GM19395 (cell line): Measurements from ENCODE around the gene ETNK2.

Experiments
- ATAC-seq: cut with Tn5 transposase; IDR thresholded peaks from one replicate; pipeline ENCODE4 v1.9.1; 2021; ENCODE audit warnings: mild to moderate bottlenecking, moderate library complexity; ENCODE audit not compliant: unreplicated experiment

Gene ETNK2

GRCh38 chr1:204151552-204152309 is at the start of gene ETNK2:
ETNK2 (minus strand) TSS chr1:204152044; CDS start chr1:204151852, 192 bp downstream.
- no peak for ATAC-seq

GRCh38 chr1:204201348-204202040 is 49.6 kb upstream of the ETNK2 start:
- no peak for ATAC-seq

GRCh38 chr1:204199579-204199978 is 47.7 kb upstream of the ETNK2 start:
- ATAC-seq = no peak

GRCh38 chr1:204198348-204199340 is 46.8 kb upstream of the ETNK2 start:
- ATAC-seq = no peak

- ATAC-seq = no peak
Observed at GRCh38 chr1:204197068-204197467, 45.2 kb upstream of the ETNK2 start.

GRCh38 chr1:204196068-204196795 is 44.4 kb upstream of the ETNK2 start, which contains the start of gene KISS1:
KISS1 (minus strand) TSS chr1:204196491; CDS start chr1:204192876, 3,615 bp downstream.
- no peak for ATAC-seq

- ATAC-seq = no peak
Observed at GRCh38 chr1:204194771-204195170, 42.9 kb upstream of the ETNK2 start.

- no peak for ATAC-seq
Observed at GRCh38 chr1:204194080-204194479, 42.2 kb upstream of the ETNK2 start.

- no peak for ATAC-seq
Observed at GRCh38 chr1:204192589-204193352, 40.9 kb upstream of the ETNK2 start.

GRCh38 chr1:204192046-204192445 is 40.2 kb upstream of the ETNK2 start:
- ATAC-seq = no peak

GRCh38 chr1:204191456-204191855 is 39.6 kb upstream of the ETNK2 start:
- ATAC-seq = no peak

- ATAC-seq = no peak
Observed at GRCh38 chr1:204190212-204191211, 38.7 kb upstream of the ETNK2 start.

GRCh38 chr1:204188959-204189639 is 37.3 kb upstream of the ETNK2 start:
- no peak for ATAC-seq

- no peak for ATAC-seq
Observed at GRCh38 chr1:204186597-204186996, 34.8 kb upstream of the ETNK2 start.

GRCh38 chr1:204181116-204181515 is 29.3 kb upstream of the ETNK2 start:
- no peak for ATAC-seq

GRCh38 chr1:204180133-204180532 is 28.3 kb upstream of the ETNK2 start:
- ATAC-seq = no peak

- ATAC-seq = no peak
Observed at GRCh38 chr1:204178487-204179281, 26.8 kb upstream of the ETNK2 start.
